H9 (cell line): Measurements from ENCODE around the gene ATP6V0E1. TPM values are rescaled to one million over a fixed set of nuclear protein-coding genes. Genes with fewer than 3 reads are reported as not detected.

Source experiments
- DNase-seq: peaks from one replicate; pipeline ENCODE4 v3.0.0-alpha.2; 2017
- H2AFZ ChIP-seq: one replicate; pipeline ENCODE4 v1.6.1; 2013; ENCODE audit warnings: mild to moderate bottlenecking, low read length, control low read depth, moderate library complexity
- H2AK5ac ChIP-seq: 2 replicates; pipeline ENCODE4 v1.6.1; 2013; ENCODE audit warnings: low read length, control low read depth, mixed read lengths; ENCODE audit not compliant: insufficient read length
- H2BK120ac ChIP-seq: one replicate; pipeline ENCODE4 v1.6.1; 2013; ENCODE audit warnings: low read depth, mild to moderate bottlenecking, low read length, control low read depth, inconsistent platforms; ENCODE audit not compliant: poor library complexity, severe bottlenecking
- H2BK12ac ChIP-seq: 2 replicates; pipeline ENCODE4 v1.6.1; 2013; ENCODE audit warnings: low read length, control low read depth, mixed read lengths, low read depth; ENCODE audit not compliant: insufficient read length
- H2BK15ac ChIP-seq: 2 replicates; pipeline ENCODE4 v1.6.1; 2013; ENCODE audit warnings: low read depth, low read length, control low read depth
- H2BK20ac ChIP-seq: one replicate; pipeline ENCODE4 v1.6.1; 2013; ENCODE audit warnings: low read depth, mild to moderate bottlenecking, low read length, control low read depth, inconsistent platforms; ENCODE audit not compliant: poor library complexity, severe bottlenecking
- H2BK5ac ChIP-seq: 2 replicates; pipeline ENCODE4 v1.6.1; 2013; ENCODE audit warnings: low read length, control low read depth, mixed read lengths; ENCODE audit not compliant: insufficient read length
- H3K14ac ChIP-seq: 2 replicates; pipeline ENCODE4 v1.6.1; 2013; ENCODE audit warnings: low read length, control low read depth; ENCODE audit not compliant: insufficient read depth
- H3K18ac ChIP-seq: 2 replicates; pipeline ENCODE4 v1.6.1; 2013; ENCODE audit warnings: low read depth, mild to moderate bottlenecking, mixed read lengths, low read length, control low read depth; ENCODE audit not compliant: insufficient read length
- H3K23ac ChIP-seq: 2 replicates; pipeline ENCODE4 v1.6.1; 2013; ENCODE audit warnings: low read length, control low read depth, mixed read lengths, low read depth; ENCODE audit not compliant: insufficient read length
- H3K23me2 ChIP-seq: 2 replicates; pipeline ENCODE4 v1.6.1; 2013; ENCODE audit warnings: low read depth, mild to moderate bottlenecking, mixed read lengths, low read length, control low read depth; ENCODE audit not compliant: insufficient read length, poor library complexity, severe bottlenecking
- H3K27ac ChIP-seq: 2 replicates; pipeline ENCODE4 v1.5.1; 2013; ENCODE audit warnings: low read length, control low read depth, mixed read lengths, low read depth; ENCODE audit not compliant: insufficient read length
- H3K27me3 ChIP-seq: 2 replicates; pipeline ENCODE4 v1.6.1; 2013; ENCODE audit warnings: low read length, control low read depth, inconsistent platforms; ENCODE audit not compliant: insufficient read depth
- H3K4ac ChIP-seq: 2 replicates; pipeline ENCODE4 v1.6.1; 2013; ENCODE audit warnings: low read depth, mild to moderate bottlenecking, control low read depth, inconsistent platforms, low read length, moderate library complexity
- H3K4me1 ChIP-seq: 2 replicates; pipeline ENCODE4 v1.6.1; 2013; ENCODE audit warnings: low read length, control low read depth, inconsistent platforms; ENCODE audit not compliant: insufficient read depth
- H3K4me2 ChIP-seq: 2 replicates; pipeline ENCODE4 v1.6.1; 2013; ENCODE audit warnings: low read length, control low read depth, mixed read lengths; ENCODE audit not compliant: insufficient read length, insufficient read depth
- H3K56ac ChIP-seq: 2 replicates; pipeline ENCODE4 v1.6.1; 2013; ENCODE audit warnings: low read depth, mild to moderate bottlenecking, mixed read lengths, low read length, control low read depth; ENCODE audit not compliant: insufficient read length
- H3K79me1 ChIP-seq: 2 replicates; pipeline ENCODE4 v1.6.1; 2013; ENCODE audit warnings: low read depth, mild to moderate bottlenecking, moderate library complexity, low read length, control low read depth, inconsistent platforms; ENCODE audit not compliant: insufficient read depth, poor library complexity, severe bottlenecking
- H3K79me2 ChIP-seq: 2 replicates; pipeline ENCODE4 v1.6.1; 2013; ENCODE audit warnings: low read length, control low read depth, inconsistent platforms; ENCODE audit not compliant: insufficient read depth
- H3K9ac ChIP-seq: 2 replicates; pipeline ENCODE4 v1.6.1; 2013; ENCODE audit warnings: low read length, control low read depth, mixed read lengths; ENCODE audit not compliant: insufficient read length; ENCODE audit errors: extremely low read depth
- H3K9me3 ChIP-seq: one replicate; pipeline ENCODE4 v1.6.1; 2013; ENCODE audit warnings: low read depth, low read length, inconsistent platforms; ENCODE audit not compliant: control insufficient read depth
- H3T11ph ChIP-seq: one replicate; pipeline ENCODE4 v1.6.1; 2013; ENCODE audit warnings: mild to moderate bottlenecking, low read length, control low read depth, inconsistent platforms
- H4K20me1 ChIP-seq: one replicate; pipeline ENCODE4 v1.6.1; 2013; ENCODE audit not compliant: control insufficient read depth, insufficient read length, insufficient read depth
- H4K5ac ChIP-seq: 2 replicates; pipeline ENCODE4 v1.6.1; 2013; ENCODE audit warnings: low read depth, mild to moderate bottlenecking, mixed read lengths, low read length, control low read depth; ENCODE audit not compliant: insufficient read length
- H4K8ac ChIP-seq: replicated peaks from 2 replicates; pipeline ENCODE4 v1.6.1; 2013; ENCODE audit warnings: low read length, control low read depth, mixed read lengths, low read depth; ENCODE audit not compliant: insufficient read length
- H4K91ac ChIP-seq: 2 replicates; pipeline ENCODE4 v1.6.1; 2013; ENCODE audit warnings: low read depth, mild to moderate bottlenecking, moderate library complexity, mixed read lengths, low read length, control low read depth; ENCODE audit not compliant: insufficient read length
- H3K27ac Mint-ChIP-seq, 3 experiments: 2 replicates in 2 of 3; 3 replicates in 1 of 3; pipeline ENCODE4 v1.8.0; 2020 to 2021; ENCODE audit warnings: mixed read lengths in 3 of 3, mild to moderate bottlenecking in 1 of 3, moderate library complexity in 1 of 3
- H3K27me3 Mint-ChIP-seq: 2 replicates; pipeline ENCODE4 v1.8.0; 2021; ENCODE audit warnings: low read depth, mild to moderate bottlenecking, moderate library complexity, mixed read lengths
- H3K36me3 Mint-ChIP-seq, 3 experiments: 2 replicates in 2 of 3; 3 replicates in 1 of 3; pipeline ENCODE4 v1.8.0; 2020 to 2021; ENCODE audit warnings: low read depth in 3 of 3, mixed read lengths in 3 of 3; ENCODE audit not compliant: insufficient read depth in 1 of 3
- H3K4me1 Mint-ChIP-seq, 2 experiments: 2 replicates each; pipeline ENCODE4 v1.8.0; 2020; ENCODE audit warnings: mixed read lengths in 2 of 2
- H3K4me3 Mint-ChIP-seq, 2 experiments: 2 replicates in 1 of 2; 3 replicates in 1 of 2; pipeline ENCODE4 v1.8.0; 2020 to 2021; ENCODE audit warnings: mild to moderate bottlenecking in 2 of 2, mixed read lengths in 2 of 2, moderate library complexity in 1 of 2
- H3K9me3 Mint-ChIP-seq, 2 experiments: 2 replicates in 1 of 2; 3 replicates in 1 of 2; pipeline ENCODE4 v1.8.0; 2020; ENCODE audit warnings: mild to moderate bottlenecking in 2 of 2, mixed read lengths in 2 of 2, moderate library complexity in 1 of 2
- whole genome bisulfite sequencing: extraction: QIAGEN DNeasy Blood & Tissue Kit; methylation state at CpG from one replicate; pipeline ENCODE4 v1.1.7; 2013; ENCODE audit warnings: missing lambda C conversion rate, low lambda C conversion rate, mixed read lengths; ENCODE audit not compliant: insufficient read length; ENCODE audit errors: extremely low coverage; 5-methylcytosine and 5-hydroxymethylcytosine counted together
- total RNA-seq: library from RNA; stranded (reverse); gene quantifications from 2 replicates; pipeline ENCODE4 v1.2.1, GENCODE V29; 2021
- TF ChIP-seq, protein P1 (sequence below): fragments of 200-600 bp; sonication (generic); conservative IDR thresholded peaks from 3 replicates; pipeline ENCODE4 v1.8.0; 2021; ENCODE audit warnings: antibody characterized with exemption, mild to moderate bottlenecking

ATP6V0E1 gene
- total RNA-seq, 1 experiment from 2014 or later: 101 TPM

DNA sequence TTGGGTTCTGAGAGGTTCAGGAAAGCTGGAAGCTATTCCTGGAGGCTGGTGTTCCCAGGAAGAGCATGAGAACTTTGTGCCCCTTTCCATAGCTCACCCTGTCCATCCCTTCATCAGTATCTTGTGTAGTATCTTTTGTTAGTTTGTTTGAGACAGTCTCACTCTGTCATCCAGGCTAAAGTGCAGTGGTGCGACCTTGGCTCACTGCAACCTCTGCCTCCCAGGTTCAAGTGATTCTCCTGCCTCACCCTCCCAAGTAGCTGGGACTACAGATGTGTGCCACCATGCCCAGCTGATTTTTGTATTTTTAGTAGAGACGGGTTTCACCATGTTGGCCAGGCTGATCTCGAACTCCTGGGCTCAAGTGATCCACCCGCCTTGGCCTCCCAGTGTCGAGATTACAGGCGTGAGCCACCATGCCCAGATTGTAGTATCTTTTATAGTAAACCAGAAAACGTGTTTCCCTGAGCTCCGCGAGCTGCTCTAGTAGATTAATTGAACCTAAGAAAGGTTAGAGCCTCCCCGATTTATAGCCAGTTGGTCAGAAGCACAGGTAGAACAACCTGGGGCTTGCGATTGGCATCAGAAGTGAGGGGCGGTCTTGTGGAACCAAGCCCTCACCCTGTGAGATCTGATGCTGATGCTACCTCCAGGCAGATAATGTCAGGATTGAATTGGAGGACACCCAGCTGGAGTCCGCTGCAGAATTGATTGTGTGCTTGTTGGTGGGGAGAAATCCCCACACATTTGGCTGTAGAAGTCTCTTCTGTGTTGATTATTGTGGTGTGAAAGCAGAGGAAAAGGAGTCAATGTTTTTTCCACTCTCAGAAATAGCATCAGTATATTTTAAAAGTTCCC lies 32.3 kb downstream of the ATP6V0E1 start:
- Mint-ChIP-seq H3K4me3 (no peak overlapping the region), H3K27ac (peak overlapping the region; percentile 10 to 60 (median 24); a peak in 5 of 7 replicates), H3K4me1 (peaks cover 18 to 20% of the 10 kb centered on the region in 2 experiments), H3K9me3 (no peaks in the 10 kb centered on the region), H3K36me3 (peaks cover 4 to 13% (median 12%) of the 10 kb centered on the region in 3 experiments; a peak in 5 of 7 replicates), H3K27me3 (no peaks in the 10 kb centered on the region)
- no peak overlapping the region for H2BK120ac ChIP-seq
- no peak overlapping the region for H3K14ac ChIP-seq
- DNase-seq: no peak
- no peak overlapping the region for H4K8ac ChIP-seq
- no peaks in the 10 kb centered on the region for H4K20me1 ChIP-seq
- H3K9ac ChIP-seq: no peak overlapping the region
- no peak overlapping the region for H2AK5ac ChIP-seq
- no peak overlapping the region for H2BK15ac ChIP-seq
- no peak overlapping the region for H4K91ac ChIP-seq
- H3K79me2 ChIP-seq: peaks cover 7% of the 10 kb centered on the region; the same call in 1 of the 2 replicates
- H3K18ac ChIP-seq: no peak overlapping the region
- H3K23ac ChIP-seq: no peak overlapping the region
- H2BK20ac ChIP-seq: no peak overlapping the region
- H3K9me3 ChIP-seq: no peaks in the 10 kb centered on the region
- no peak overlapping the region for H3K56ac ChIP-seq
- H2AFZ ChIP-seq: no peak overlapping the region
- peaks cover 5% of the 10 kb centered on the region; the same call in 1 of the 2 replicates for H3K4me1 ChIP-seq
- WGBS: no CpG with 5 or more reads among the region's 13 CpGs
- TF ChIP-seq, protein P1, sequence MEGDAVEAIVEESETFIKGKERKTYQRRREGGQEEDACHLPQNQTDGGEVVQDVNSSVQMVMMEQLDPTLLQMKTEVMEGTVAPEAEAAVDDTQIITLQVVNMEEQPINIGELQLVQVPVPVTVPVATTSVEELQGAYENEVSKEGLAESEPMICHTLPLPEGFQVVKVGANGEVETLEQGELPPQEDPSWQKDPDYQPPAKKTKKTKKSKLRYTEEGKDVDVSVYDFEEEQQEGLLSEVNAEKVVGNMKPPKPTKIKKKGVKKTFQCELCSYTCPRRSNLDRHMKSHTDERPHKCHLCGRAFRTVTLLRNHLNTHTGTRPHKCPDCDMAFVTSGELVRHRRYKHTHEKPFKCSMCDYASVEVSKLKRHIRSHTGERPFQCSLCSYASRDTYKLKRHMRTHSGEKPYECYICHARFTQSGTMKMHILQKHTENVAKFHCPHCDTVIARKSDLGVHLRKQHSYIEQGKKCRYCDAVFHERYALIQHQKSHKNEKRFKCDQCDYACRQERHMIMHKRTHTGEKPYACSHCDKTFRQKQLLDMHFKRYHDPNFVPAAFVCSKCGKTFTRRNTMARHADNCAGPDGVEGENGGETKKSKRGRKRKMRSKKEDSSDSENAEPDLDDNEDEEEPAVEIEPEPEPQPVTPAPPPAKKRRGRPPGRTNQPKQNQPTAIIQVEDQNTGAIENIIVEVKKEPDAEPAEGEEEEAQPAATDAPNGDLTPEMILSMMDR: no peak
- no peak overlapping the region for H3K27ac ChIP-seq
- H3K27me3 ChIP-seq: no peaks in the 10 kb centered on the region
- no peaks in the 10 kb centered on the region for H3K23me2 ChIP-seq
- no peak overlapping the region for H2BK5ac ChIP-seq
- no peaks in the 10 kb centered on the region for H3K79me1 ChIP-seq
- H2BK12ac ChIP-seq: no peak overlapping the region
- H3T11ph ChIP-seq: no peak overlapping the region
- H3K4me2 ChIP-seq: no peak overlapping the region
- H3K4ac ChIP-seq: no peak overlapping the region
- H4K5ac ChIP-seq: no peak overlapping the region
